Epithelial cell of esophagus (primary cell): Measurements from ENCODE around the gene VARS1.
"Not testable (repeated sequence)": the region's sequence is repeated elsewhere in the genome, so short reads cannot be mapped to it uniquely, and the experiment has no call there.

ENCODE experiments used
- DNase-seq: peaks from one replicate; pipeline ENCODE4 v3.0.0; 2010; ENCODE audit warnings: low read depth
- H3K4me3 ChIP-seq: 2 replicates; pipeline ENCODE4 v1.5.1; 2011; ENCODE audit warnings: mild to moderate bottlenecking, low read length, control low read depth
- CTCF ChIP-seq: IDR thresholded peaks from 2 replicates; pipeline ENCODE4 v1.5.1; 2011; ENCODE audit warnings: low read depth, mild to moderate bottlenecking, low read length, control low read depth, inconsistent platforms; ENCODE audit not compliant: insufficient read depth; ENCODE audit errors: missing control alignments

The VARS1 gene

GRCh38 chr6:31806470-31807272, 11.1 kb upstream of the VARS1 start, which contains the start of gene LSM2:
LSM2 (minus strand) TSS chr6:31806966; CDS start chr6:31806757, 209 bp downstream.
- DNase-seq: peak; percentile 96
- peak within 1 kb of the TSS; percentile 83 for H3K4me3 ChIP-seq
- TF ChIP-seq CTCF: peak; percentile 2

- H3K4me3 ChIP-seq: peak overlapping the region; percentile 83
- no peak for TF ChIP-seq CTCF
- DNase-seq: peak; percentile 37
Measured at GRCh38 chr6:31805939-31806469, 10.5 kb upstream of the VARS1 start.

- H3K4me3 ChIP-seq, DNase-seq: not testable (repeated sequence)
Measured at GRCh38 chr6:31801031-31801927, 5.7 kb upstream of the VARS1 start.

- H3K4me3 ChIP-seq: no peak overlapping the region
- TF ChIP-seq CTCF: no peak
- no peak for DNase-seq
Measured at GRCh38 chr6:31799781-31800180, 4.2 kb upstream of the VARS1 start.

- no peak for DNase-seq
- TF ChIP-seq CTCF: no peak
- H3K4me3 ChIP-seq: no peak overlapping the region
Measured at GRCh38 chr6:31797588-31797987, 2.0 kb upstream of the VARS1 start.

- TF ChIP-seq CTCF: no peak
- H3K4me3 ChIP-seq: no peak overlapping the region
- DNase-seq: peak; percentile 54
Measured at GRCh38 chr6:31796993-31797385, 1.4 kb upstream of the VARS1 start.
